ENCODE measurements around the gene KNSTRN.

Gene KNSTRN

GRCh38 chr15:40399370-40399769, 16.8 kb downstream of the KNSTRN start:
- no peak for DNase-seq (ENCODE audit: low read depth)
- no peak overlapping the region for H3K4me3 ChIP-seq (ENCODE audit: low read depth, low read length)
- in situ Hi-C loops (cut with HindIII; ENCODE audit: low sequenced_read_pairs): no loop called here
- no peak for TF ChIP-seq CTCF (IDR thresholded peaks at IDR 0.05; ENCODE audit: low read depth, low read length, missing control alignments)

- in situ Hi-C loops (cut with HindIII; ENCODE audit: low sequenced_read_pairs): loop anchor here (10.0 kb wide), 1 partner anchor 181 kb away; no protein-coding TSS in a partner anchor
- DNase-seq (ENCODE audit: low read depth): peak; percentile 88
- H3K4me3 ChIP-seq (ENCODE audit: low read depth, low read length): peak within 1 kb of the TSS; percentile 80
- TF ChIP-seq CTCF (IDR thresholded peaks at IDR 0.05; ENCODE audit: low read depth, low read length, missing control alignments): no peak
Measured at GRCh38 chr15:40405501-40406381, 23.2 kb downstream of the KNSTRN start, which contains the start of gene IVD. Gene IVD, plus strand, starts transcription at chr15:40405795. Its CDS starts 33 bp downstream, at chr15:40405828.

DNA sequence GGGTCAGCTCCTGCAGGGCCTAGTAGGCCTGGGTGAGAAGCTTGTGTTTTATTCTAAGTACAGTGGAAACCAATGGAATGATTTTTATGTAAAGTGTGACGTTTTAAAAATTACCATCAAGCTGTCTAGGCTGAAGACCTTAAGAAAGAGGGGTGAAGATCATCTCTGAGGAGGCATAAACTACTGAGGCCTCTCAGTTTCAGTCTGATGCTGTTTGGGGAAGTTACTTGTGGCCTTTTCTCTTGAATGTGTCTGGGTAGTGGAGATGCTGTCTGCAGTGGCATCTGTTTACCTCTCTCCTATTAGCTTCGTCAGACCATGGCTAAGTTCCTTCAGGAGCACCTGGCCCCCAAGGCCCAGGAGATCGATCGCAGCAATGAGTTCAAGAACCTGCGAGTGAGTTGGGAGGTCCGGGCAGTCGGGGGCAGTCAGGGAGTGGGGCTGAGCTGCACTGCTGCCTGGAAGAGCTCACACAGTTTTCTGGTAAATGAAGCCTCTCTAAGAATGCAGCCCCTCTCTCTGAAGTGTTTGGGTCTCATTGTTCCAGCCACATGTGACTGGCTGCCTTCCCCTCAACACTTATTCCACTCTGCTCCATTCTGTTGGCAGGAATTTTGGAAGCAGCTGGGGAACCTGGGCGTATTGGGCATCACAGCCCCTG, 24.9 kb downstream of the KNSTRN start:
- DNase-seq (ENCODE audit: low read depth): no peak
- no peak for TF ChIP-seq CTCF (IDR thresholded peaks at IDR 0.05; ENCODE audit: low read depth, low read length, missing control alignments)
- in situ Hi-C loops (cut with HindIII; ENCODE audit: low sequenced_read_pairs): loop anchor here (10.0 kb wide), 1 partner anchor 183 kb away; no protein-coding TSS in a partner anchor
- no peak overlapping the region for H3K4me3 ChIP-seq (ENCODE audit: low read depth, low read length)

GRCh38 chr15:40409366-40409765, 26.8 kb downstream of the KNSTRN start:
- no peak for TF ChIP-seq CTCF (IDR thresholded peaks at IDR 0.05; ENCODE audit: low read depth, low read length, missing control alignments)
- in situ Hi-C loops (cut with HindIII; ENCODE audit: low sequenced_read_pairs): loop anchor here (10.0 kb wide), 1 partner anchor 185 kb away; no protein-coding TSS in a partner anchor
- DNase-seq (ENCODE audit: low read depth): no peak
- H3K4me3 ChIP-seq (ENCODE audit: low read depth, low read length): no peak overlapping the region

GRCh38 chr15:40410476-40410875, 28.0 kb downstream of the KNSTRN start:
- TF ChIP-seq CTCF (IDR thresholded peaks at IDR 0.05; ENCODE audit: low read depth, low read length, missing control alignments): no peak
- no peak overlapping the region for H3K4me3 ChIP-seq (ENCODE audit: low read depth, low read length)
- no peak for DNase-seq (ENCODE audit: low read depth)
- in situ Hi-C loops (cut with HindIII; ENCODE audit: low sequenced_read_pairs): no loop called here

GRCh38 chr15:40412095-40412759, 29.7 kb downstream of the KNSTRN start:
- DNase-seq (ENCODE audit: low read depth): no peak
- no peak overlapping the region for H3K4me3 ChIP-seq (ENCODE audit: low read depth, low read length)
- in situ Hi-C loops (cut with HindIII; ENCODE audit: low sequenced_read_pairs): no loop called here
- no peak for TF ChIP-seq CTCF (IDR thresholded peaks at IDR 0.05; ENCODE audit: low read depth, low read length, missing control alignments)
